ENCODE results near the gene MED13L.

Gene MED13L

GRCh38 chr12:116209503-116209902 is 68.0 kb downstream of the MED13L start:
- H3K9ac ChIP-seq (ENCODE audit: low read depth, low read length): no peak overlapping the region
- H3K27me3 ChIP-seq (ENCODE audit: control insufficient read depth, insufficient read depth, low read length): no peaks in the 10 kb centered on the region
- no peaks in the 10 kb centered on the region for H3K9me3 ChIP-seq (ENCODE audit: control insufficient read depth, insufficient read depth, low read length)
- no peaks in the 10 kb centered on the region for H3K36me3 ChIP-seq (ENCODE audit: control insufficient read depth, insufficient read depth, low read length)
- H3K4me3 ChIP-seq (ENCODE audit: low read depth, low read length): no peak overlapping the region
- H3K4me1 ChIP-seq (ENCODE audit: control insufficient read depth, insufficient read depth, low read length): peaks cover 50% of the 10 kb centered on the region
- H3K27ac ChIP-seq (ENCODE audit: low read depth, low read length): no peak overlapping the region

- Histone ChIP-seq H3K36me3 (ENCODE audit: control insufficient read depth, insufficient read depth, low read length) (no peaks in the 10 kb centered on the region), H3K27me3 (ENCODE audit: control insufficient read depth, insufficient read depth, low read length) (no peaks in the 10 kb centered on the region), H3K27ac (ENCODE audit: low read depth, low read length) (no peak overlapping the region), H3K4me3 (ENCODE audit: low read depth, low read length) (no peak overlapping the region), H3K9me3 (ENCODE audit: control insufficient read depth, insufficient read depth, low read length) (no peaks in the 10 kb centered on the region), H3K4me1 (ENCODE audit: control insufficient read depth, insufficient read depth, low read length) (peaks cover 58% of the 10 kb centered on the region), H3K9ac (ENCODE audit: low read depth, low read length) (no peak overlapping the region)
These were observed 70.2 kb downstream of the MED13L start for GRCh38 chr12:116207274-116207673.

GRCh38 chr12:116206828-116207227 is 70.7 kb downstream of the MED13L start:
- no peak overlapping the region for H3K9ac ChIP-seq (ENCODE audit: low read depth, low read length)
- no peaks in the 10 kb centered on the region for H3K27me3 ChIP-seq (ENCODE audit: control insufficient read depth, insufficient read depth, low read length)
- no peak overlapping the region for H3K27ac ChIP-seq (ENCODE audit: low read depth, low read length)
- H3K36me3 ChIP-seq (ENCODE audit: control insufficient read depth, insufficient read depth, low read length): no peaks in the 10 kb centered on the region
- no peaks in the 10 kb centered on the region for H3K9me3 ChIP-seq (ENCODE audit: control insufficient read depth, insufficient read depth, low read length)
- H3K4me3 ChIP-seq (ENCODE audit: low read depth, low read length): no peak overlapping the region
- peaks cover 58% of the 10 kb centered on the region for H3K4me1 ChIP-seq (ENCODE audit: control insufficient read depth, insufficient read depth, low read length)

GRCh38 chr12:116204785-116205184 is 72.7 kb downstream of the MED13L start:
- no peak overlapping the region for H3K27ac ChIP-seq (ENCODE audit: low read depth, low read length)
- no peak overlapping the region for H3K4me3 ChIP-seq (ENCODE audit: low read depth, low read length)
- no peaks in the 10 kb centered on the region for H3K27me3 ChIP-seq (ENCODE audit: control insufficient read depth, insufficient read depth, low read length)
- no peak overlapping the region for H3K9ac ChIP-seq (ENCODE audit: low read depth, low read length)
- H3K4me1 ChIP-seq (ENCODE audit: control insufficient read depth, insufficient read depth, low read length): peaks cover 52% of the 10 kb centered on the region
- H3K9me3 ChIP-seq (ENCODE audit: control insufficient read depth, insufficient read depth, low read length): no peaks in the 10 kb centered on the region
- H3K36me3 ChIP-seq (ENCODE audit: control insufficient read depth, insufficient read depth, low read length): no peaks in the 10 kb centered on the region

- Histone ChIP-seq H3K27me3 (ENCODE audit: control insufficient read depth, insufficient read depth, low read length) (no peaks in the 10 kb centered on the region), H3K27ac (ENCODE audit: low read depth, low read length) (no peak overlapping the region), H3K9me3 (ENCODE audit: control insufficient read depth, insufficient read depth, low read length) (no peaks in the 10 kb centered on the region), H3K9ac (ENCODE audit: low read depth, low read length) (no peak overlapping the region), H3K4me1 (ENCODE audit: control insufficient read depth, insufficient read depth, low read length) (peaks cover 50% of the 10 kb centered on the region), H3K36me3 (ENCODE audit: control insufficient read depth, insufficient read depth, low read length) (no peaks in the 10 kb centered on the region), H3K4me3 (ENCODE audit: low read depth, low read length) (no peak overlapping the region)
These were observed 73.3 kb downstream of the MED13L start for GRCh38 chr12:116204169-116204568.

- H3K9ac ChIP-seq (ENCODE audit: low read depth, low read length): no peak overlapping the region
- H3K4me3 ChIP-seq (ENCODE audit: low read depth, low read length): no peak overlapping the region
- peak overlapping the region; percentile 31 for H3K27ac ChIP-seq (ENCODE audit: low read depth, low read length)
These were observed 74.6 kb downstream of the MED13L start for GRCh38 chr12:116202940-116203339.

GRCh38 chr12:116202433-116202832 is 75.1 kb downstream of the MED13L start:
- H3K9ac ChIP-seq (ENCODE audit: low read depth, low read length): no peak overlapping the region
- no peaks in the 10 kb centered on the region for H3K27me3 ChIP-seq (ENCODE audit: control insufficient read depth, insufficient read depth, low read length)
- peaks cover 57% of the 10 kb centered on the region for H3K4me1 ChIP-seq (ENCODE audit: control insufficient read depth, insufficient read depth, low read length)
- H3K36me3 ChIP-seq (ENCODE audit: control insufficient read depth, insufficient read depth, low read length): no peaks in the 10 kb centered on the region
- no peak overlapping the region for H3K27ac ChIP-seq (ENCODE audit: low read depth, low read length)
- no peaks in the 10 kb centered on the region for H3K9me3 ChIP-seq (ENCODE audit: control insufficient read depth, insufficient read depth, low read length)
- H3K4me3 ChIP-seq (ENCODE audit: low read depth, low read length): no peak overlapping the region

More at GRCh38 chr12:116202940-116203339, 74.6 kb downstream of the MED13L start:
- peaks cover 58% of the 10 kb centered on the region for H3K4me1 ChIP-seq (ENCODE audit: control insufficient read depth, insufficient read depth, low read length)
- no peaks in the 10 kb centered on the region for H3K9me3 ChIP-seq (ENCODE audit: control insufficient read depth, insufficient read depth, low read length)
- no peaks in the 10 kb centered on the region for H3K27me3 ChIP-seq (ENCODE audit: control insufficient read depth, insufficient read depth, low read length)
- no peaks in the 10 kb centered on the region for H3K36me3 ChIP-seq (ENCODE audit: control insufficient read depth, insufficient read depth, low read length)

- Histone ChIP-seq H3K27me3 (ENCODE audit: control insufficient read depth, insufficient read depth, low read length) (no peaks in the 10 kb centered on the region), H3K9me3 (ENCODE audit: control insufficient read depth, insufficient read depth, low read length) (no peaks in the 10 kb centered on the region), H3K4me1 (ENCODE audit: control insufficient read depth, insufficient read depth, low read length) (peaks cover 52% of the 10 kb centered on the region), H3K4me3 (ENCODE audit: low read depth, low read length) (no peak overlapping the region), H3K27ac (ENCODE audit: low read depth, low read length) (no peak overlapping the region), H3K9ac (ENCODE audit: low read depth, low read length) (no peak overlapping the region), H3K36me3 (ENCODE audit: control insufficient read depth, insufficient read depth, low read length) (no peaks in the 10 kb centered on the region)
These were observed 75.6 kb downstream of the MED13L start for GRCh38 chr12:116201908-116202307.

- Histone ChIP-seq H3K27me3 (ENCODE audit: control insufficient read depth, insufficient read depth, low read length) (no peaks in the 10 kb centered on the region), H3K27ac (ENCODE audit: low read depth, low read length) (no peak overlapping the region), H3K4me1 (ENCODE audit: control insufficient read depth, insufficient read depth, low read length) (peaks cover 46% of the 10 kb centered on the region), H3K4me3 (ENCODE audit: low read depth, low read length) (no peak overlapping the region), H3K9ac (ENCODE audit: low read depth, low read length) (no peak overlapping the region), H3K9me3 (ENCODE audit: control insufficient read depth, insufficient read depth, low read length) (no peaks in the 10 kb centered on the region), H3K36me3 (ENCODE audit: control insufficient read depth, insufficient read depth, low read length) (no peaks in the 10 kb centered on the region)
These were observed 76.1 kb downstream of the MED13L start for GRCh38 chr12:116201359-116201758.

- no peak overlapping the region for H3K27ac ChIP-seq (ENCODE audit: low read depth, low read length)
These were observed 76.7 kb downstream of the MED13L start for GRCh38 chr12:116200812-116201211.

GRCh38 chr12:116199160-116199706 is 78.3 kb downstream of the MED13L start:
- Histone ChIP-seq H3K36me3 (ENCODE audit: control insufficient read depth, insufficient read depth, low read length) (no peaks in the 10 kb centered on the region), H3K27me3 (ENCODE audit: control insufficient read depth, insufficient read depth, low read length) (no peaks in the 10 kb centered on the region), H3K27ac (ENCODE audit: low read depth, low read length) (no peak overlapping the region), H3K9ac (ENCODE audit: low read depth, low read length) (no peak overlapping the region), H3K9me3 (ENCODE audit: control insufficient read depth, insufficient read depth, low read length) (no peaks in the 10 kb centered on the region), H3K4me3 (ENCODE audit: low read depth, low read length) (no peak overlapping the region), H3K4me1 (ENCODE audit: control insufficient read depth, insufficient read depth, low read length) (peaks cover 45% of the 10 kb centered on the region)

More at GRCh38 chr12:116200812-116201211, 76.7 kb downstream of the MED13L start:
- Histone ChIP-seq H3K4me3 (ENCODE audit: low read depth, low read length) (no peak overlapping the region), H3K36me3 (ENCODE audit: control insufficient read depth, insufficient read depth, low read length) (no peaks in the 10 kb centered on the region), H3K9me3 (ENCODE audit: control insufficient read depth, insufficient read depth, low read length) (no peaks in the 10 kb centered on the region), H3K4me1 (ENCODE audit: control insufficient read depth, insufficient read depth, low read length) (peaks cover 42% of the 10 kb centered on the region), H3K27me3 (ENCODE audit: control insufficient read depth, insufficient read depth, low read length) (no peaks in the 10 kb centered on the region), H3K9ac (ENCODE audit: low read depth, low read length) (no peak overlapping the region)

Measured in HUES48 (cell line).